Measurements from ENCODE around the gene PCSK5. TPM values are rescaled to one million over a fixed set of nuclear protein-coding genes. Genes with fewer than 3 reads are reported as not detected.

Gene PCSK5
- polyA plus RNA-seq, 1 donor (not counting 4 experiments of a cell fraction or from before 2014, with no cell fraction given), result 1.9 TPM

- no peaks in the 10 kb centered on the region for H3K36me3 ChIP-seq (ENCODE audit: control insufficient read depth in 2 of 2, extremely low read depth in 1 of 2, insufficient read depth in 2 of 2, low read length in 2 of 2)
- TF ChIP-seq, protein P1, sequence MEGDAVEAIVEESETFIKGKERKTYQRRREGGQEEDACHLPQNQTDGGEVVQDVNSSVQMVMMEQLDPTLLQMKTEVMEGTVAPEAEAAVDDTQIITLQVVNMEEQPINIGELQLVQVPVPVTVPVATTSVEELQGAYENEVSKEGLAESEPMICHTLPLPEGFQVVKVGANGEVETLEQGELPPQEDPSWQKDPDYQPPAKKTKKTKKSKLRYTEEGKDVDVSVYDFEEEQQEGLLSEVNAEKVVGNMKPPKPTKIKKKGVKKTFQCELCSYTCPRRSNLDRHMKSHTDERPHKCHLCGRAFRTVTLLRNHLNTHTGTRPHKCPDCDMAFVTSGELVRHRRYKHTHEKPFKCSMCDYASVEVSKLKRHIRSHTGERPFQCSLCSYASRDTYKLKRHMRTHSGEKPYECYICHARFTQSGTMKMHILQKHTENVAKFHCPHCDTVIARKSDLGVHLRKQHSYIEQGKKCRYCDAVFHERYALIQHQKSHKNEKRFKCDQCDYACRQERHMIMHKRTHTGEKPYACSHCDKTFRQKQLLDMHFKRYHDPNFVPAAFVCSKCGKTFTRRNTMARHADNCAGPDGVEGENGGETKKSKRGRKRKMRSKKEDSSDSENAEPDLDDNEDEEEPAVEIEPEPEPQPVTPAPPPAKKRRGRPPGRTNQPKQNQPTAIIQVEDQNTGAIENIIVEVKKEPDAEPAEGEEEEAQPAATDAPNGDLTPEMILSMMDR (optimal IDR thresholded peaks at IDR 0.05 in 1 of 3, IDR thresholded peaks at IDR 0.05 in 1 of 3, conservative IDR thresholded peaks at IDR 0.05 in 1 of 3; ENCODE audit: extremely low read depth in 1 of 3, insufficient read depth in 2 of 3, low read length in 3 of 3), result no peak
- TF ChIP-seq EZH2 (IDR thresholded peaks at IDR 0.05; ENCODE audit: low read length), result no peak
- no peak overlapping the region for H3K27ac ChIP-seq (ENCODE audit: control insufficient read depth, insufficient read depth, low read length)
- dilution Hi-C loops (cut with MboI; ENCODE audit: extremely low pct_ligation_motif_present, low sequenced_read_pairs), result no loop called here
- H4K20me1 ChIP-seq (ENCODE audit: control insufficient read depth, extremely low read depth, insufficient read depth, low read length), result no peaks in the 10 kb centered on the region
- no peaks in the 10 kb centered on the region for H3K9me1 ChIP-seq (ENCODE audit: control insufficient read depth, extremely low read depth, insufficient read depth, low read length)
- no peaks in the 10 kb centered on the region for H3K27me3 ChIP-seq (ENCODE audit: control insufficient read depth, extremely low read depth, insufficient read depth, low read length)
- H3K9ac ChIP-seq (ENCODE audit: control insufficient read depth, extremely low read depth, insufficient read depth, low read length), result no peak overlapping the region
- FAIRE-seq (no peak), DNase-seq (ENCODE audit: low read depth, low spot score) (no peak)
- no peak overlapping the region for H3K4me2 ChIP-seq (ENCODE audit: control insufficient read depth, extremely low read depth, insufficient read depth, low read depth, low read length)
- H3K79me2 ChIP-seq (ENCODE audit: control insufficient read depth, insufficient read depth, low read length), result no peaks in the 10 kb centered on the region
- H3K9me3 ChIP-seq (ENCODE audit: control insufficient read depth, low read depth, low read length), result no peaks in the 10 kb centered on the region
- H3K4me3 ChIP-seq (ENCODE audit: control insufficient read depth in 2 of 3, extremely low read depth in 1 of 3, insufficient read depth in 2 of 3, low read depth in 1 of 3, low read length in 3 of 3), result no peak overlapping the region
- no peak overlapping the region for H2AFZ ChIP-seq (ENCODE audit: control insufficient read depth, low read length)
- no peaks in the 10 kb centered on the region for H3K4me1 ChIP-seq (ENCODE audit: control insufficient read depth, extremely low read depth, insufficient read depth, low read length)
Observed at GRCh38 chr9:76153339-76153738, 262.9 kb downstream of the PCSK5 start.

GRCh38 chr9:76153902-76154629 lies 263.6 kb downstream of the PCSK5 start:
- TF ChIP-seq EZH2 (IDR thresholded peaks at IDR 0.05; ENCODE audit: low read length), result no peak
- H3K4me1 ChIP-seq (ENCODE audit: control insufficient read depth, extremely low read depth, insufficient read depth, low read length), result no peaks in the 10 kb centered on the region
- FAIRE-seq (peak; percentile 23), DNase-seq (ENCODE audit: low read depth, low spot score) (no peak)
- no peaks in the 10 kb centered on the region for H3K9me1 ChIP-seq (ENCODE audit: control insufficient read depth, extremely low read depth, insufficient read depth, low read length)
- no peak overlapping the region for H3K4me2 ChIP-seq (ENCODE audit: control insufficient read depth, extremely low read depth, insufficient read depth, low read depth, low read length)
- H3K36me3 ChIP-seq (ENCODE audit: control insufficient read depth in 2 of 2, extremely low read depth in 1 of 2, insufficient read depth in 2 of 2, low read length in 2 of 2), result no peaks in the 10 kb centered on the region
- no peaks in the 10 kb centered on the region for H3K9me3 ChIP-seq (ENCODE audit: control insufficient read depth, low read depth, low read length)
- H3K27me3 ChIP-seq (ENCODE audit: control insufficient read depth, extremely low read depth, insufficient read depth, low read length), result no peaks in the 10 kb centered on the region
- H3K27ac ChIP-seq (ENCODE audit: control insufficient read depth, insufficient read depth, low read length), result no peak overlapping the region
- H3K9ac ChIP-seq (ENCODE audit: control insufficient read depth, extremely low read depth, insufficient read depth, low read length), result no peak overlapping the region
- H3K79me2 ChIP-seq (ENCODE audit: control insufficient read depth, insufficient read depth, low read length), result no peaks in the 10 kb centered on the region
- no peak overlapping the region for H3K4me3 ChIP-seq (ENCODE audit: control insufficient read depth in 2 of 3, extremely low read depth in 1 of 3, insufficient read depth in 2 of 3, low read depth in 1 of 3, low read length in 3 of 3)
- dilution Hi-C loops (cut with MboI; ENCODE audit: extremely low pct_ligation_motif_present, low sequenced_read_pairs), result no loop called here
- H2AFZ ChIP-seq (ENCODE audit: control insufficient read depth, low read length), result no peak overlapping the region
- H4K20me1 ChIP-seq (ENCODE audit: control insufficient read depth, extremely low read depth, insufficient read depth, low read length), result no peaks in the 10 kb centered on the region

GRCh38 chr9:76155361-76155760 lies 264.9 kb downstream of the PCSK5 start:
- Histone ChIP-seq H2AFZ (ENCODE audit: control insufficient read depth, low read length) (no peak overlapping the region), H3K27ac (ENCODE audit: control insufficient read depth, insufficient read depth, low read length) (no peak overlapping the region), H3K9me3 (ENCODE audit: control insufficient read depth, low read depth, low read length) (no peaks in the 10 kb centered on the region), H3K4me3 (ENCODE audit: control insufficient read depth in 2 of 3, extremely low read depth in 1 of 3, insufficient read depth in 2 of 3, low read depth in 1 of 3, low read length in 3 of 3) (no peak overlapping the region), H3K9ac (ENCODE audit: control insufficient read depth, extremely low read depth, insufficient read depth, low read length) (no peak overlapping the region), H3K27me3 (ENCODE audit: control insufficient read depth, extremely low read depth, insufficient read depth, low read length) (no peaks in the 10 kb centered on the region), H3K9me1 (ENCODE audit: control insufficient read depth, extremely low read depth, insufficient read depth, low read length) (no peaks in the 10 kb centered on the region), H3K36me3 (ENCODE audit: control insufficient read depth in 2 of 2, extremely low read depth in 1 of 2, insufficient read depth in 2 of 2, low read length in 2 of 2) (no peaks in the 10 kb centered on the region), H4K20me1 (ENCODE audit: control insufficient read depth, extremely low read depth, insufficient read depth, low read length) (no peaks in the 10 kb centered on the region), H3K79me2 (ENCODE audit: control insufficient read depth, insufficient read depth, low read length) (no peaks in the 10 kb centered on the region), H3K4me2 (ENCODE audit: control insufficient read depth, extremely low read depth, insufficient read depth, low read depth, low read length) (no peak overlapping the region), H3K4me1 (ENCODE audit: control insufficient read depth, extremely low read depth, insufficient read depth, low read length) (no peaks in the 10 kb centered on the region)
- TF ChIP-seq, protein P1 (optimal IDR thresholded peaks at IDR 0.05 in 1 of 3, IDR thresholded peaks at IDR 0.05 in 1 of 3, conservative IDR thresholded peaks at IDR 0.05 in 1 of 3; ENCODE audit: extremely low read depth in 1 of 3, insufficient read depth in 2 of 3, low read length in 3 of 3), result no peak
- no peak for TF ChIP-seq EZH2 (IDR thresholded peaks at IDR 0.05; ENCODE audit: low read length)
- dilution Hi-C loops (cut with MboI; ENCODE audit: extremely low pct_ligation_motif_present, low sequenced_read_pairs), result no loop called here
- DNase-seq (ENCODE audit: low read depth, low spot score) (no peak), FAIRE-seq (no peak)
